ENCODE results near the gene LRP4.
"Not testable (repeated sequence)": the region's sequence is repeated elsewhere in the genome, so short reads cannot be mapped to it uniquely, and the experiment has no call there.

The LRP4 gene

GRCh38 chr11:46918083-46918787 is at the start of gene LRP4:
Gene LRP4 (minus strand): TSS chr11:46918550. CDS start chr11:46918379, 171 bp downstream.
- peaks cover 21% of the 10 kb centered on the region for H3K4me1 Mint-ChIP-seq
- H3K4me3 Mint-ChIP-seq = peak within 1 kb of the TSS; percentile 80
- DNase-seq (ENCODE audit: low spot score in 2 of 2) (peak in 1 of 2 donors; percentile 37), ATAC-seq (ENCODE audit: low read depth) (peak; percentile 65)
- peaks cover 30% of the 10 kb centered on the region for H3K27me3 Mint-ChIP-seq
- peak within 1 kb of the TSS; percentile 68 for H3K27ac Mint-ChIP-seq
- no peaks in the 10 kb centered on the region for H3K9me3 Mint-ChIP-seq
- H3K36me3 Mint-ChIP-seq = no peaks in the 10 kb centered on the region

GRCh38 chr11:46967962-46968361 is 49.6 kb upstream of the LRP4 start:
- Mint-ChIP-seq H3K27me3 (no peaks in the 10 kb centered on the region), H3K9me3 (no peaks in the 10 kb centered on the region), H3K36me3 (peaks cover 10% of the 10 kb centered on the region), H3K4me1 (no peaks in the 10 kb centered on the region), H3K27ac (no peak overlapping the region), H3K4me3 (no peak overlapping the region)
- no peak for ATAC-seq (ENCODE audit: low read depth)
- no peak for DNase-seq (ENCODE audit: low spot score in 2 of 2)

- Mint-ChIP-seq H3K4me3 (no peak overlapping the region), H3K27ac (no peak overlapping the region), H3K36me3 (peaks cover 11% of the 10 kb centered on the region), H3K9me3 (no peaks in the 10 kb centered on the region), H3K4me1 (no peaks in the 10 kb centered on the region), H3K27me3 (no peaks in the 10 kb centered on the region)
- DNase-seq (ENCODE audit: low spot score in 2 of 2) = no peak
- no peak for ATAC-seq (ENCODE audit: low read depth)
Measured at GRCh38 chr11:46966773-46967172, 48.4 kb upstream of the LRP4 start.

- peaks cover 24% of the 10 kb centered on the region for H3K36me3 Mint-ChIP-seq
- ATAC-seq (ENCODE audit: low read depth) = no peak
- no peak for DNase-seq (ENCODE audit: low spot score in 2 of 2)
- H3K9me3 Mint-ChIP-seq = peaks cover 2% of the 10 kb centered on the region
- no peaks in the 10 kb centered on the region for H3K27me3 Mint-ChIP-seq
- H3K4me3 Mint-ChIP-seq = no peak overlapping the region
- H3K27ac Mint-ChIP-seq = no peak overlapping the region
- no peaks in the 10 kb centered on the region for H3K4me1 Mint-ChIP-seq
Measured at GRCh38 chr11:46963844-46964243, 45.5 kb upstream of the LRP4 start.

GRCh38 chr11:46961886-46962285 is 43.5 kb upstream of the LRP4 start:
- H3K27me3 Mint-ChIP-seq; H3K4me1 Mint-ChIP-seq; DNase-seq (ENCODE audit: low spot score in 2 of 2); H3K27ac Mint-ChIP-seq; H3K4me3 Mint-ChIP-seq; ATAC-seq (ENCODE audit: low read depth); H3K9me3 Mint-ChIP-seq: not testable (repeated sequence)
- H3K36me3 Mint-ChIP-seq = peaks cover 27% of the 10 kb centered on the region

- Mint-ChIP-seq H3K27me3 (no peaks in the 10 kb centered on the region), H3K4me1 (peaks cover 4% of the 10 kb centered on the region), H3K27ac (no peak overlapping the region), H3K9me3 (peaks cover 2% of the 10 kb centered on the region), H3K4me3 (no peak overlapping the region), H3K36me3 (peaks cover 27% of the 10 kb centered on the region)
- ATAC-seq (ENCODE audit: low read depth) (no peak), DNase-seq (ENCODE audit: low spot score in 2 of 2) (no peak)
Measured at GRCh38 chr11:46961041-46961440, 42.7 kb upstream of the LRP4 start.

- ATAC-seq (ENCODE audit: low read depth) (no peak), DNase-seq (ENCODE audit: low spot score in 2 of 2) (no peak)
- Mint-ChIP-seq H3K27ac (no peak overlapping the region), H3K27me3 (no peaks in the 10 kb centered on the region), H3K36me3 (peaks cover 21% of the 10 kb centered on the region), H3K4me1 (peaks cover 4% of the 10 kb centered on the region), H3K4me3 (no peak overlapping the region), H3K9me3 (peaks cover 2% of the 10 kb centered on the region)
Measured at GRCh38 chr11:46958777-46959176, 40.4 kb upstream of the LRP4 start.

- Mint-ChIP-seq H3K4me3 (no peak overlapping the region), H3K27ac (no peak overlapping the region), H3K27me3 (no peaks in the 10 kb centered on the region), H3K4me1 (peaks cover 4% of the 10 kb centered on the region), H3K9me3 (no peaks in the 10 kb centered on the region), H3K36me3 (peaks cover 2% of the 10 kb centered on the region)
- no peak for ATAC-seq (ENCODE audit: low read depth)
- no peak for DNase-seq (ENCODE audit: low spot score in 2 of 2)
Measured at GRCh38 chr11:46953093-46953492, 34.7 kb upstream of the LRP4 start.

GRCh38 chr11:46952553-46952952 is 34.2 kb upstream of the LRP4 start:
- no peak overlapping the region for H3K27ac Mint-ChIP-seq
- no peak overlapping the region for H3K4me3 Mint-ChIP-seq
- H3K27me3 Mint-ChIP-seq = no peaks in the 10 kb centered on the region
- DNase-seq (ENCODE audit: low spot score in 2 of 2) = no peak
- no peak for ATAC-seq (ENCODE audit: low read depth)
- H3K36me3 Mint-ChIP-seq = peaks cover 2% of the 10 kb centered on the region
- no peaks in the 10 kb centered on the region for H3K9me3 Mint-ChIP-seq
- peaks cover 4% of the 10 kb centered on the region for H3K4me1 Mint-ChIP-seq

GRCh38 chr11:46951864-46952263 is 33.5 kb upstream of the LRP4 start:
- Mint-ChIP-seq H3K27me3 (no peaks in the 10 kb centered on the region), H3K9me3 (no peaks in the 10 kb centered on the region), H3K36me3 (no peaks in the 10 kb centered on the region), H3K27ac (no peak overlapping the region), H3K4me1 (peaks cover under 1% of the 10 kb centered on the region), H3K4me3 (no peak overlapping the region)
- DNase-seq (ENCODE audit: low spot score in 2 of 2) (no peak), ATAC-seq (ENCODE audit: low read depth) (no peak)

GRCh38 chr11:46949297-46949696 is 30.9 kb upstream of the LRP4 start:
- no peaks in the 10 kb centered on the region for H3K4me1 Mint-ChIP-seq
- H3K27me3 Mint-ChIP-seq = no peaks in the 10 kb centered on the region
- H3K27ac Mint-ChIP-seq = no peak overlapping the region
- no peak for ATAC-seq (ENCODE audit: low read depth)
- no peaks in the 10 kb centered on the region for H3K9me3 Mint-ChIP-seq
- no peak overlapping the region for H3K4me3 Mint-ChIP-seq
- H3K36me3 Mint-ChIP-seq = no peaks in the 10 kb centered on the region
- DNase-seq (ENCODE audit: low spot score in 2 of 2) = no peak

- H3K27ac Mint-ChIP-seq = no peak overlapping the region
- DNase-seq (ENCODE audit: low spot score in 2 of 2) (no peak), ATAC-seq (ENCODE audit: low read depth) (no peak)
- H3K36me3 Mint-ChIP-seq = no peaks in the 10 kb centered on the region
- H3K27me3 Mint-ChIP-seq = no peaks in the 10 kb centered on the region
- no peaks in the 10 kb centered on the region for H3K4me1 Mint-ChIP-seq
- no peaks in the 10 kb centered on the region for H3K9me3 Mint-ChIP-seq
- H3K4me3 Mint-ChIP-seq = no peak overlapping the region
Measured at GRCh38 chr11:46948378-46949131, 30.2 kb upstream of the LRP4 start.

GRCh38 chr11:46947399-46948077 is 29.2 kb upstream of the LRP4 start:
- Mint-ChIP-seq H3K9me3 (no peaks in the 10 kb centered on the region), H3K4me1 (peaks cover 2% of the 10 kb centered on the region), H3K36me3 (peaks cover 2% of the 10 kb centered on the region), H3K27ac (no peak overlapping the region), H3K27me3 (no peaks in the 10 kb centered on the region), H3K4me3 (no peak overlapping the region)
- no peak for ATAC-seq (ENCODE audit: low read depth)
- no peak for DNase-seq (ENCODE audit: low spot score in 2 of 2)

GRCh38 chr11:46944356-46945075 is 26.2 kb upstream of the LRP4 start:
- DNase-seq (ENCODE audit: low spot score in 2 of 2) = no peak

More at GRCh38 chr11:46944356-46945075, 26.2 kb upstream of the LRP4 start:
- Mint-ChIP-seq H3K4me1 (peaks cover 5% of the 10 kb centered on the region), H3K4me3 (no peak overlapping the region), H3K27ac (no peak overlapping the region), H3K9me3 (no peaks in the 10 kb centered on the region), H3K36me3 (peaks cover 7% of the 10 kb centered on the region), H3K27me3 (no peaks in the 10 kb centered on the region)
- ATAC-seq (ENCODE audit: low read depth) = no peak

Data from memory B cell (primary cell).